ENCODE data around the gene MAFB. TPM values are rescaled to one million over a fixed set of nuclear protein-coding genes. Genes with fewer than 3 reads are reported as not detected.

The MAFB gene
- total and polyA plus RNA-seq, 7 donors: 5.4 to 43.3 (median 18.6) TPM

GRCh38 chr20:40718982-40719729 lies 30.1 kb upstream of the MAFB start:
- intact Hi-C loops (cut with DNase I): no loop called here

GRCh38 chr20:40718214-40718977 lies 29.4 kb upstream of the MAFB start:
- peaks cover 0 to 4% (median 0%) of the 10 kb centered on the region in 3 donors for H3K27me3 ChIP-seq
- intact Hi-C loops (cut with DNase I): no loop called here
- TF ChIP-seq POLR2A (IDR thresholded peaks at IDR 0.05): no peak
- TF ChIP-seq EP300 (IDR thresholded peaks at IDR 0.05): no peak
- H3K4me3 ChIP-seq: no peak overlapping the region
- no peak overlapping the region for H3K27ac ChIP-seq
- no peaks in the 10 kb centered on the region for H3K4me1 ChIP-seq
- DNase-seq: no peak
- H3K36me3 ChIP-seq: no peaks in the 10 kb centered on the region
- H3K9me3 ChIP-seq: no peaks in the 10 kb centered on the region
- WGBS, 2 donors: 71 to 77% methylated on average over 12 of the region's 12 CpGs

More at GRCh38 chr20:40718982-40719729, 30.1 kb upstream of the MAFB start:
- 87 to 93% methylated on average over 8 of the region's 8 CpGs for WGBS, 2 donors
- Histone ChIP-seq H3K36me3 (no peaks in the 10 kb centered on the region), H3K4me1 (no peaks in the 10 kb centered on the region), H3K9me3 (no peaks in the 10 kb centered on the region), H3K27ac (no peak overlapping the region), H3K4me3 (no peak overlapping the region), H3K27me3 (peaks cover 0 to 3% (median 0%) of the 10 kb centered on the region in 3 donors)
- DNase-seq: no peak
- TF ChIP-seq POLR2AphosphoS5 (IDR thresholded peaks at IDR 0.05) (no peak), CTCF (IDR thresholded peaks at IDR 0.05) (no peak), POLR2A (IDR thresholded peaks at IDR 0.05) (no peak), EP300 (IDR thresholded peaks at IDR 0.05) (no peak)

GRCh38 chr20:40717343-40717865 lies 28.4 kb upstream of the MAFB start:
- no peak for DNase-seq
- TF ChIP-seq POLR2A (IDR thresholded peaks at IDR 0.05) (no peak), EP300 (IDR thresholded peaks at IDR 0.05) (no peak), CTCF (IDR thresholded peaks at IDR 0.05) (no peak), POLR2AphosphoS5 (IDR thresholded peaks at IDR 0.05) (no peak)
- H3K4me1 ChIP-seq: no peaks in the 10 kb centered on the region
- no peak overlapping the region for H3K27ac ChIP-seq
- no peaks in the 10 kb centered on the region for H3K36me3 ChIP-seq
- intact Hi-C loops (cut with DNase I): no loop called here
- WGBS, 2 donors: 81 to 86% methylated on average over 13 of the region's 13 CpGs
- no peak overlapping the region for H3K4me3 ChIP-seq
- peaks cover 0 to 8% (median 0%) of the 10 kb centered on the region in 3 donors for H3K27me3 ChIP-seq
- H3K9me3 ChIP-seq: no peaks in the 10 kb centered on the region

GRCh38 chr20:40715491-40715890 lies 26.5 kb upstream of the MAFB start:
- peaks cover 0 to 19% (median 15%) of the 10 kb centered on the region in 3 donors for H3K27me3 ChIP-seq
- WGBS, 2 donors: 88 to 93% methylated on average over 3 of the region's 3 CpGs

More at GRCh38 chr20:40715491-40715890, 26.5 kb upstream of the MAFB start:
- H3K36me3 ChIP-seq: no peaks in the 10 kb centered on the region
- no peaks in the 10 kb centered on the region for H3K4me1 ChIP-seq
- intact Hi-C loops (cut with DNase I): no loop called here
- no peak overlapping the region for H3K4me3 ChIP-seq
- no peak for DNase-seq
- no peaks in the 10 kb centered on the region for H3K9me3 ChIP-seq
- no peak overlapping the region for H3K27ac ChIP-seq
- TF ChIP-seq EP300 (IDR thresholded peaks at IDR 0.05) (no peak), POLR2A (IDR thresholded peaks at IDR 0.05) (no peak), CTCF (IDR thresholded peaks at IDR 0.05) (no peak), POLR2AphosphoS5 (IDR thresholded peaks at IDR 0.05) (no peak)
